ENCODE data around the gene KERA.
A peak's percentile ranks its signal among the peaks of the same experiment; 100 is the strongest.
"Not testable (repeated sequence)": the region's sequence is repeated elsewhere in the genome, so short reads cannot be mapped to it uniquely, and the experiment has no call there.

KERA gene, protein sequence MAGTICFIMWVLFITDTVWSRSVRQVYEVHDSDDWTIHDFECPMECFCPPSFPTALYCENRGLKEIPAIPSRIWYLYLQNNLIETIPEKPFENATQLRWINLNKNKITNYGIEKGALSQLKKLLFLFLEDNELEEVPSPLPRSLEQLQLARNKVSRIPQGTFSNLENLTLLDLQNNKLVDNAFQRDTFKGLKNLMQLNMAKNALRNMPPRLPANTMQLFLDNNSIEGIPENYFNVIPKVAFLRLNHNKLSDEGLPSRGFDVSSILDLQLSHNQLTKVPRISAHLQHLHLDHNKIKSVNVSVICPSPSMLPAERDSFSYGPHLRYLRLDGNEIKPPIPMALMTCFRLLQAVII

DNA sequence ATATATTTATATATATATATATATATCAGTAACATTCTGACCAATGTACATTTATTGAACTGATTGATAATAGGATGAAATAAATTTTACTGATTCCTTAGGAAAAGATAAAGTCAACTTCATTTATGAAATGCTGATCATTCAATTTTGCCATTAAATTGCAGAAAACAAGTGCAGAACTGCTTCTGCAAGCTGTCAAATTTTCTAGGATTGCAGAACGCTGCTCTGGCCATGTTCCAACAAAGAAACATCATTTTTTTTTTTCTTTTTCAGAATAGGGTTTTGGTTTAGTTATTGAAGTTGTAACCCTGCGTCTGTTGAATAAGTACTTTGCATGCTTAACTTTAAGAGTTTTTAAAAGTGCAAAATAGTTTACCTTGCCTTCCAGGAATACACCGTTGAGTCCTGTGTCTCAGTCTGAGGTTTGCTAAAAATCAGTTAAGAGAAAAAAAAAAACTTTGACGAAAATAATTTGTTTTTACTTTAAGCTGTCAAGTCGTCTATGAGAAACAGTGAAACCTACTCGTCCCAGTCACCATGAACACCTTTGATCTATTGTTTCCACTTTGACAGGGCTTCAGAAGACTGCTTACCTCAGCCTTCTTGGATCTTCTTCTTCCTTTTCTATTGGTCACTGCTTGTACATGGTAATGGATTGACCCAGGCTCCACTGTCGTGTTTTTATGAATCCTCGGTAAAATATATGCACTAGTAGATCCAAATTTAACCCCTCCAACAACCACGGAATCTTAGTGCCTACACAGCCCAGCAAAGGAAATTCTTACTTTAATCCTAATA lies at the start of gene KERA:
KERA (minus strand) TSS at position 657 of the 798 bp plus-strand sequence. CDS start 1,743 bp downstream, outside the sequence.
- peak in 1 of 2 experiments; percentile 9 for DNase-seq

DNA sequence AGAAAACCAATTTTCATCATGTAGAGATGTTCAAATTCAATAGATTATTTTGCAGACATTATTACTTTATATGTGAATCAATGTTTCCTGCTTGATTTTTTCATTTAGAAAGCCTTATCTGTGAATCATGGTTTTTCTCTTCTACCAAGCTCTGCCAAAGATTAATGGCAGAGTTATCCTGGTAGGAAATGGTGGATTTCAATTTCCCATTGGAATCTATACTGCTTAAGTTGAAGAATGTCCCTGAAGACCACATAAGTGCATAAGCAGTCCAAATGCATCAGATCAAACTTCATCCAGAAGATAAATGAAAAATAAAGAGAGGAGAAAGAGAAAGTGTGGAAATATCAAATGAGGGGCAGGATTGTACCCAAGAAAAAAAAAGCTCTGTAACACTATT lies 48.5 kb upstream of the KERA start:
- DNase-seq, result no peak

DNA sequence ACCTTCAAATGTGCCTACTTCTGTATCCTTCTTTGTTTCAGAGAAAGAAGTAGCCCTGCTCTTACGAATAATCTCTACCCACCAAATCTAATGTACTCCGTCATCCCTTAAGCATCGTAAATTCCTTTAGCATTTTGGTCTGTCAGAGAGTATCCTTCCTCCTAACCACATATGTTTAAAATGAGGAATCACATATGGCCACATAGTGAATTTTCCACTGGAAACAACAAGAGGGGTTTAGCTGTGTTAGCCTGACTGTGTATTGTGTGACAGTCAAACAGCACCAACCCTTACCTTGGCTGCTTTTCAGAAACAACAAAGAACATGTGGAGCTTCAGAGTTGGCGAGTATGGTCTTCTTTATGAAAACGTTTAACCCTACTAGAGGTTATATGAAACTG lies 48.0 kb upstream of the KERA start:
- peak in 1 of 2 experiments; percentile 40 for DNase-seq

DNA sequence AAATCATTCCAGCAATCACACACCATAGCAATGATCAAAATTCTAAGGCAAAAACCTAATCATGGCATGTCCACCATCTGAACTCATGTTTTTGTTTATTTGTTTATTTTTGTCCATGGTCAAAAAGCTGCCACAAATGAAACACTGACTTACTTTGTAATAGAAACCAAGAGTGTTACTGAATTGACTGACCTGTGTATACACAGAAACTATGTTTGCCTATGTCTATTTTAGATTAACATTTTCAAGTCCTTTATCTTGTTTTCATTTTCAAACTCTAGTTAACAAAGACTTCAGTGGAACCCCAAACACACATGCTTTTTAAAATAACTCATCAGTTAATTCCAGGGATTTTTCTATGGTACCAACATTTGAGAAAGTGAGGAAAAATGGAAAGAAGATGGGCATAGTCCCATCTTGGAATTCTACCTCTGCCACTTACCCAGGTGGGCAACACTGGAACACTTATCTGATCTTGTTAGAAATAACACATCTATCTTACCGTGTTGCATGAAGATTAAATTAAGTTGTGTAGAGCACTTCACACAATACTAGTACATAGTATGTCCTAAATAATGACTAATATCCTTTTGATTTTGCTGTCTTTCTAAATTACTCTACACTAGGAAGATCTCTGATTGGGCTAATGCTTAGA lies 47.1 kb upstream of the KERA start:
- DNase-seq, result no peak

DNA sequence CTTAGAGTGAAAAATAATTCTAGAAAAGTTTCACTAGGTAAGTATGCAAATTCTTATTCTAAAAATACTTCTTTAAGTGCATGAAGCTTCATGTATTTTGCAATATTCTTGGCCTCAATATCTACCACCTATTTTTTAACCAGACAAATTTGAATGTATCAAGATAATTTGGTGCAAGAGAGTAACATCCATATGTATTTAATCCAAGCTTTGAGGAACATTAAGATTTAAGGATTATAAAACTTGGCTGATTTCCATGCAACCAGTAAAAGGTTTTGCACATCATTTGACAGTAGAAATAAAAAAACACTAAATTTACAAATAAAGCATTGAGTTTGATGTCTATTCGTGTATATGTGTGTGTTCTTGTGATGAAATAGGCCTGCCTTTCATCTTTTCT lies 45.8 kb upstream of the KERA start:
- no peak for DNase-seq

DNA sequence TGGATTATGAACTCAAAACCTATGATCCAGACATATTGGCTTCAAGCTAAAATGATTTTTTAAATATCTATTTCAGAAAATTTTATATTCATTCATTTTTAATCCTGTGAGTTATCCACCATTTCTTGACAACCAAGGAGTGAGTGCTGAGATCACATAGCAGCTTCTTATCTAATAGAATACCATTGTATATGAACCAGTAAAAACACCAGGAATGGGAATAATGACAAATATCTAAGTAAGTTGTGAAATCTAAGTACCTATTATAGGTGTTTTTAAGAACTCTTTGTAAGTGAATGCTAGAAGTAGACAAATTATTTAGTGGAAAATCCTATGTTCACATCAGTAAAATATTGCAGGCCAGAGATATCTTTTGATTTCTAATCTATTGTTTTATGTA lies 45.3 kb upstream of the KERA start:
- no peak for DNase-seq

DNA sequence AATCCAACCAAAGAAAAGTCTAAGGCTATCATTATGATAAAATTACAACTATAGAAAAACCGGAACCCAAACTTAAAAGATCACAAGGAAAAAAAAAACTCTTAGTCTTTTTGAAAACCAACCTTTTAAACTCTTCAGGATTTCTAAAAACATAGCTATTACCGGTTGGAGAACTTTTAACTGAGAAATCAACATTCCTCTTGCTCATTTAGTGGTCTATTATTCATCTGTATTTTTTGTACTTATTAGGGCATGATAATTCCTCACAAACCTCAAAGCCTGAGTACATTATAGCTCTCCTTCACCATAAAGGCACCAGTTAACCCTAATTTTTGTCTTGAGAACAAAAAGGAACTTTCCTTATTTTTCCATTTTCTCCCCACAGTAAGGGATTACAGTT lies 43.1 kb upstream of the KERA start:
- no peak for DNase-seq

DNA sequence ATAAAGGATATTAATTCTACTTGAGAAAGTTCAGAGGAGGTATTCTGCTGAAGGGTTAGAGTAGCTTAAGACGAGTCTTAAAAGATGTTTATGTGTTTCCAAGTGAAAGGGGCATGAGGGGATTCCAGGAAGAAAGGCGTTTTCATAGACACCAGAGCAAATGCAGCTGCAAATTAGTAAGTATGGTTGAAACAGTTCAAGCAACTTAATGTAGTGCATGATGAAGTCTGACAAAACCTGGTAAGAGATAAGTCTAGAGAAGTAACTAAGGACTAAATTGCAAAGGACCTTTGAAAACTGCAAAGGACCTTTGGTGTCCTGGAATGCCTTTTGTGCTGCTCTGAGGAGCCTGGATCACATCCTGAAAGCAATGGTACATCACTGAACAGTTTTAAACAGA lies 42.0 kb upstream of the KERA start:
- no peak for DNase-seq

DNA sequence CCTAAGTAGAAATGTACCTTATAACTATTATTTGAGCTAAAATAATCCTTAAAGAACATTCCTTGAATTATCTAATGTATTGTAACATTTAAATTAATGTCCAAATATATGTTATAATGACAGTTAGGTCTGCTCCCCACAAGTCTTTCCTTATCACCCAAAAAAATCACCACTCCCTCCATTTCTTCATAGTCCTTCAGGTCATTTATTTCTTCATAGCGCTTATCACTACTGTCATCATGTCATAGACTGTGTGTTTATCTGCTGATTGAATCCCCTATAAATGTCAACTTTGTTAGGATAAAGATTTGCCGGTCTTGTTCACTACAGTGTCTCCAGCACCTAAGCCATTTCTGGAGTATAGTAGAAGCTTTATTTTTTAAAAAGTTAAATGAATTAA lies 41.5 kb upstream of the KERA start:
- no peak for DNase-seq

DNA sequence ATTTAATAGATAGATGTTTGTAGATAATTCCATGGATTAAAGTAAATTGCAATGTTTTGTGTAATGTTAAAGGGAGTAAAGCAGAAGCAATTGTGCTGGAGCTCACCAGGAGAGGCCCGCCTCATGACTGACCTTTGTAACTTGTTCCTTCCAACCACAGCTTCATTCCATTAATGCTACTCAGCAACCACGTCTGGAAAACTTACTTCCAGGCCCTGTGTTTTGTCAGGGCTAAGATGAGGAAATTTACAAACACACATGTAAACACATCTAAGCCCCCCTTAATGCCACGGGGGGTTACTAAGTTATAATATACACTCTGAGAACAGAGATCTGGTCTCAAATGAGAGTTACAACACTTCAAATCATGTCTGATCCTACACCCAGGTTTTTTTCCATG lies 41.1 kb upstream of the KERA start:
- DNase-seq, result no peak

DNA sequence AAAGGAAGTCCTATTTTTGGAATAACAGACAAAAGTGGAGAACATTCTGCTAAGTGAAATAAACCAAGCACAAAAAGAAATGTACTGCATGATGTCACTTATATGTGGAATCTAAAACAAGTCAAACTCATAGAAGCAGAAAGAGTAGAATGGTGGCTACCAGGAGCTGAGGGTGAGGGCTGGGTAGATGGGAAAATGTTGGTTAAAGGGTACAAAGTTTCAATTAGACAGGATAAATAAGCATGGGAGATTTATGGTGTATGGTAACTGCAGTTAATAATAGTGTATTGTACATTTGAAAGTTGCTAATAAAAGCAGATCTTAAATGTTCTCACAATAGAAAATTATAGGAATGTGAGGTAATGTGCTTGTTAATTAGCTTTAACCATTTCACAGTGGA lies 40.6 kb upstream of the KERA start:
- DNase-seq, result no peak

DNA sequence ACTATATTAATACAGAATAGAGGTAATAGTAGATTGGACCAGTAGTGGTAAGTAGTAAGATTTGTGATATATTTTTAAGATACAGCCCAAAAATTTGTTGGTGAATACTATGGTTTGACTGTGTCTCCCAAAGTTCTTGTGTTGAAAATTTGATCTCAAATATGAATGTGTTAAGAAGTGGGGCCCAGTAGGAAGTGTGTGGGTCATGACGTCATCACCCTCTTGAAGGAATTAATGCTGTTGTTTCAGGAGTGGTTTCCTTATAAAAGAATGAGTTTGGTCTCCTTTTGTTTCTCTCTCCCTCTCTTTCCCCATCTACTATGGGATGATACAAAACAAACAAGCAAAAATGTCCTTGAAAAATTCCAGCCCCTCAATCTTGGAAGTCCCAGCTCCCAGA lies 37.1 kb upstream of the KERA start:
- no peak for DNase-seq

DNA sequence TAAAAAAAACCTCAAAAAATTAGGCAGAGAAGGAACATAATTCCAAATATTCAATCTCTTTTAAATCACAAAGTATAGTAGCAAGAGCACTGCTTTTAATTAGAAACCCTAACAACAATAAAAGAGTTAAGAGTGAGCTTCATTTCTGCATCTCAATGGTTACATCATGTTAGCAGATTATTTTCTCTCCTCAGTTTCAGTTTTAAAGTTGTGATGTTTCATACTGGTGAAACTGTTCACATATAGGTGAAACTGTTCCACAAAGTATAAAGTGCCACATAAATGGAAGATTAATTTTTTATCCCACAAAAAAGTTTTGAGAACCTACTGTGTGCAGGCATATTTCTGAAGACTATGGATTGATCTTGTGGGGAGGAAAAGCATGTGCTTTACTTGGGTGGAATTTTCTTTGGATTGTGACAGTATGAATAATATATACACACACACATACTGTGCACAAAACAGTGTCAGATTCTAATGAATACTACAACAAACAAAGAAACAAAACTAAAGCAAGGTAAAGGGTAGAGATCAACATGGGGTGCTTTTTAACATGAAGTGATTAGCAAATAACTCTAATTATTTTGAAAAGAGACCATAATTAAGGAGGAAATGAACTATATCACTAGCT lies 36.3 kb upstream of the KERA start:
- DNase-seq, result no peak

DNA sequence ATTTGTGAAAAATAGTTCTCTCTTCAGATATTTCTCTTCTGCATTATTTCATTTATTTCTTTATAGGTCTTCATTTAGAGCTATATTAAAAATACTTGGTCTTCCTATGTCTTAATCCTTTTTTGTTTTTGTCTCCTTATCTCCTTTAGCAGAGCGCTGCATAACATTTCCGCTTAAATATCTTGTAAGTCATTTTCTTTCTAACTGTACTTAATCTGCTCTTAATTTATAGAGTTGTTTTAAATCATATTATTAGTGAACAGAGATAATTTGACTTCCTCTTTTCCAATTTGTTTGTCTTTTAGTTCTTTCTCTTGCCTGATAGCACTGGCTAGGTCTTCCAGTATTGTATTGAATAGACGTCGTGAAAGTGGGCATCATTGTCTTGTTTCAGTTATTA lies 35.5 kb upstream of the KERA start:
- DNase-seq, result no peak

DNA sequence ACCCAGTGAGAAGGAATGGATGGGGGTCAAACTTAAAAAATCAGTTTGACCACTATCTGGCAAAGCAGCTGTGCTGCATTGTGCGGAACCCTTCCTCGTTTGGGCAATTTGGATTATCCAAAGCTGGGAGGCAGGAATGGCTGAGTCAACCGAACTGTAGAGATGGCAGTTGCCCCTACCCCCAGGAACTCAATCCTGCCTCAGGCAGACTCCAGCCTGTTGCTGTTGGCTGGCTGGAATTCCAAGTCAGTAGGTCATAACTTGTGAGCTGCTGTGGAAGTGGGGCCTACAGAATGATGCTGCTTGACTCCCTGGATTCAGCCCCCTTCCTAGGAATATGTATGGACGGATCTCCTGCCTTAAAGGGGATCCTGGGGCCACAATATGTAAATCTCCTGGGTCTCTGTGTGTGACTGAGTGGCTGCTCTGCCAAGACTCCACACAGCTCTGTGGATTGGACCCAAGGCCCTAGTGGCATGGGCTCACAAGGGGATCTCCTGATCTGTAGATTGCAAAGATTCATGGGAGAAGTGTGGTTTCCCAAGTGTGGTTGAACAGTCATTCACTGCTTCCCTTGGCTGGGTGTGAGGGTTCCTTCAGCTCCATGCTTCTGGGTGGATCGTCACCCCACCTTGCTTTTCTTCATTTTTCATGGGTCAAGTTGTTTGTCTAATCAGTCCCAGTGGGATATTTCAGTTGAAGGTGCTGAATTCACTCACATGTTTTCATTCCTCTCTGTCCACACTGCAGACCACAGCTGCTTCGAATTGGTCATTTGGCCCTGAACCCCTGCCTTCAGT lies 34.3 kb upstream of the KERA start:
- no peak for DNase-seq

DNA sequence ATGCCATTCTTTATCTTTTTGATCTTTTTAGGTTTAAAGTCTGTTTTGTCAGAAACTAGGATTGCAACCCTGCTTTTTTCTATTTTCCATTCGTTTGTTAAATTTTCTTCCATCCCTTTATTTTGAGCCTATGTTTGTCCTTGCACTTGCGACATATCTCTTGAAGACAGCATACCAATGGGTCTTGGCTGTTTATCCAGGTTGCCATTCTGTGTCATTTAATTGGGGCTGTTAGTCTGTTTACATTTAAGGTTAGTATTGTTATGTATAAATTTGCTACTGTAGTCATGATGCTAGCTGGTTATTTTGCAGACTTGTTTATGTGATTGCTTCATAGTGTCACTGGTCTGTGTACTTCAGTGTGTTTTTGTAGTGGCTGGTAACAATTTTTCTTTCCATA lies 32.1 kb upstream of the KERA start:
- DNase-seq, result not testable (repeated sequence)

DNA sequence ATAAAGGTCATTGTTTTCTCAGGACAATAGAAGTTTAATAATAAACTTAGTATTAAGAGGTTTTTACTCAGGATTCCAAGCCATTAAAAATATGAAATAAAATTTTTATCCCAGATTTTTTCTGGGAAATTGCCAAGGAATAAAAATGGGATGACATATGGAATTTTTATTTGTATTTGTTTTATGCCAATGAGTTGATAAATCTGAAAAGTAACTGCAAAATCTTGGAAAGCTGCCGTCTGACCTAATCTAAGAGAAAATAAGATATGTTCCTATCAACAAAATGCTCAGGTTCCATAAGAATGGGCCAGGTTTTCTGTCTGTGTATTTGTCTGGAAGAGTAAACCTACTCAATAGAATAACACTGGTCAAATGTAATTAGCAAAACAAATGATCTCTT lies 22.2 kb upstream of the KERA start:
- no peak for DNase-seq

DNA sequence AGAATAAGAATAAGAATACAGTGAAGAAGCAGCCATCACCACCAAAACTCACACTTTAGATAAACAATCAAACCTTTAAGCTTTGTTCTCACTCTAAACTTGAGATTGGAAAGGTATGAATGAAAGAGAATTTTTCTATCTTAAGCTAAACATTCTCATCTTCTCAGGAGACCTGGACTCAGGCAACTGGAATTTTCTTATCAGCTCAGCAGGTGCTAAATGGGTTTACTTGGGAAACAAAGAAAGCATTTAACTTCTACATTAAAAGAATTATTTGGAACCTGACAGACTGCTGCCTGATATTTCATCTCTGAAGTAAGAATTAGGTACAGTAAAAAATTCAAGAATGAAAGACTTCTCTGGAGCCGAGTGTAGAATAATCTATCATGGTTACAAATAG lies 20.7 kb upstream of the KERA start:
- no peak for DNase-seq

DNA sequence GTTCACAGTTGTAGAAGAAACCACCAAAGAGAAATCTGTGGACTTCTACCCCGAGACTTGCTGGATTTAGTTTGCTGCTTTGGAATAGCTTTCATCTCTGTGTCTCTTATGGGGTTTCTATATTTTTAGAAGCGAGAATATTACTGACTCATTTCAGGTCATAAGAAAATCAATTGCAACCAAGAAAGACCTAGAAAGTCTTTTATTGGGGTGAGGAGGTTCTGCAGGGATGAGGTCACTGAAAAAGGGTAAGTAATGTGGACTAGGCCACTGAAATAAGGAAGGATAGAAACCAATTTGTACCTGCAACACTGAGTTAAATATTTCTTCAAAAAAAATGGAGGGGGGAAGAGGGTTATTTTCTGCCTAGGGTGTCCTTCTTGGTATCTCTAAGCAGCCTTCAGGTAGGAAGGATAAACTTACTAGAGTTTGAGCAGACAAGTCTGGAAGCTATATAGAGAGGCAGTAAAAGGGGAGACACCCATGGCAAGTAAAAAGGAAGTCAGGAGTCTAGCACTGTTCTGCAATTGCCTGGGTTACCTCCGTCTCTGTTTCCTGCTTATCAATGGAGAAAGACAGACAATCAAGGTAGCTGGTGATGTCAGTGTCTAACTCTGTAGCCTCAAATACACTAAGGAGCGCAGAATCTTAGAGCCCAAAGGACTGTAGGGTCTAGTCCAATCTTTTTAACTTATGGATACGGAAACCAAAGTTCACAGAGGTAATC lies 19.6 kb upstream of the KERA start:
- no peak for DNase-seq

DNA sequence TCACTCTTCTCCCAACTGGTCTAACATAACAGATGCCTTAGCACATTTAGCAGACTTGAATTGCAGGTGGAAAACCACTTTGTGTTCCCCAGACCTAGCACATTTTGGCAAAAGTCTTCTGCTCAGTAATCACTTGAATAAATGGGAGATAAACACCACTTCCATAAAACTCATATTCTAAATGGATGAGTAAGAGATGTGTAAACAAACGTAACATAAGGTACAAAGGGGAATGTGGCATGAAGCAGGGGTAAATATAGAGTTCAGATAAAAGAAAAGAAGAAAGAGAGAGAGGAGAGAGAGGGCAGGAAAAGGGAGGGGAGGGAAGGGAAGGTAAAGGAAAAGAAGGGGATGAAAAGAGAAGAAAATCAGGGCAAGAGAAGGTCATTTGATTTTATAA lies 17.0 kb upstream of the KERA start:
- no peak for DNase-seq

DNA sequence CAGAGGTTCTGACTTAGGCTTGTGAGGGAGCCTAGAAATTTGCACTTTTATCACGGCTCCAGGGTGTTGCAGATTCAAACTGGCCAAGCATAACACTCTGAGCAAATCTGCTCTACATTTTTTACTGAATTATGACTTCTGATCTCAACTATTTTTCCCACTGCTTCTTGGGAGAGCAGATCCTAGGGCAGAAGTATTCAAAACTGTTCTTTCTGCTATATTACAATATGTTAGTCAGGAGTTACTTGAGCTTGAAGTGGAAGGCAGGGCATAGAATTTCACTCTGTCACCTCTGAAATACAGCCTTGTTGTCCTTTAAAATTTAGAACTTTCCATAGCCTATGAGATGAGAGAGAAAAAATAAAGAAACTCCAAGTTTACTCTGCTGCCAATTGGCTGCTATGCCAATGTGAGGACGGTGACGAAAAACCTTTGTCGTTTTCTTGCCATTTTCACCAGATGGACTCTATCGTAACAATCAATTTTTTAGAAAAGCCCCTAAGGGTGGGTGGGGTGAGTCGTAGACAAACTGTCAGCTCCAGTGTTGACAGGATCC lies 16.4 kb upstream of the KERA start:
- DNase-seq, result no peak

DNA sequence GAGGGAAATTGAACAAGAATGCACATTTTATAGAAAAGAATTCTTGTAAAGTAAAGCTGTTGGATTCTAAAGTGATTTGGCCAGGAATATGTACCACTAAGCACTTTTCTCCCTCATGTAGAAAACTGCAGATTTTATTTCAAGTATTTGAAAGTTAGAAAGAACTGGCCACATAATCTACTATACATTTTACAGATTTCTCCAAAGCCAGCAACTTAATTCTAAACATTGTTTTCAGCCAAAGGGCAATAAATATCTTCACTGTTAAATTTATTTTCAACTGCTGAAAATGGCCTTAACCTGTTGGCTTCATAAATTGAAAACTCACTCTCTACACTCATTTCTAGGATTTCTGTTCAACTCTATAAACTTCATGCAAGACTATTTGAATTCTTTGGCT lies 15.6 kb upstream of the KERA start:
- DNase-seq, result no peak

Measured in NCI-H446 (cell line).